ENCODE measurements around the gene TCF19.

TCF19 gene

DNA sequence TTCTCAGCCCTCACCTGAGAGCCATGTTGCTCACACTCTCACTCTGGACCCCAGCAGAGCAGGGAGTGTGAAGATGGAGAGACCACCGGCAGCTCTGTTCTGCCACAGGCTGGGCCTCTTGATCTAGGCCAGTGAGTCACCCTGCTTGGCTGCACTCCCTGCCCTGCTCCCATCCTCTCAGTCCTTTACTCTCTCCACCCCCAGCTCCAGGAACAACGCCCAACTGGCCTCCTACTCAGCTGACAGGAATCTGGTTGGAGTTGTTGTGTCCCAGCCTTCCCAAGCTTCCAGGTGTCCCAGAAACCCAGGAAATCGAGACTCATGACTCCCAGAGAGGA is 43.9 kb upstream of the TCF19 start, which contains the start of gene PSORS1C1:
Gene PSORS1C1 (plus strand): TSS at position 260 of the 338 bp plus-strand sequence. CDS start 14,833 bp downstream, outside the sequence.
- ChIA-PET CTCF (interaction anchor here (0.9 to 6.7 kb wide), 2 partner anchors 14 to 27 kb away, joined by 3 to 72 read pairs; no protein-coding TSS in a partner anchor), POLR2A (no interaction called here)
- TF ChIP-seq, protein P1, sequence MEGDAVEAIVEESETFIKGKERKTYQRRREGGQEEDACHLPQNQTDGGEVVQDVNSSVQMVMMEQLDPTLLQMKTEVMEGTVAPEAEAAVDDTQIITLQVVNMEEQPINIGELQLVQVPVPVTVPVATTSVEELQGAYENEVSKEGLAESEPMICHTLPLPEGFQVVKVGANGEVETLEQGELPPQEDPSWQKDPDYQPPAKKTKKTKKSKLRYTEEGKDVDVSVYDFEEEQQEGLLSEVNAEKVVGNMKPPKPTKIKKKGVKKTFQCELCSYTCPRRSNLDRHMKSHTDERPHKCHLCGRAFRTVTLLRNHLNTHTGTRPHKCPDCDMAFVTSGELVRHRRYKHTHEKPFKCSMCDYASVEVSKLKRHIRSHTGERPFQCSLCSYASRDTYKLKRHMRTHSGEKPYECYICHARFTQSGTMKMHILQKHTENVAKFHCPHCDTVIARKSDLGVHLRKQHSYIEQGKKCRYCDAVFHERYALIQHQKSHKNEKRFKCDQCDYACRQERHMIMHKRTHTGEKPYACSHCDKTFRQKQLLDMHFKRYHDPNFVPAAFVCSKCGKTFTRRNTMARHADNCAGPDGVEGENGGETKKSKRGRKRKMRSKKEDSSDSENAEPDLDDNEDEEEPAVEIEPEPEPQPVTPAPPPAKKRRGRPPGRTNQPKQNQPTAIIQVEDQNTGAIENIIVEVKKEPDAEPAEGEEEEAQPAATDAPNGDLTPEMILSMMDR (IDR thresholded peaks at IDR 0.05; ENCODE audit: control extremely low read depth, extremely low read depth, low read depth, missing control alignments): no peak
- no peak for DNase-seq (ENCODE audit: extremely low spot score)

DNA sequence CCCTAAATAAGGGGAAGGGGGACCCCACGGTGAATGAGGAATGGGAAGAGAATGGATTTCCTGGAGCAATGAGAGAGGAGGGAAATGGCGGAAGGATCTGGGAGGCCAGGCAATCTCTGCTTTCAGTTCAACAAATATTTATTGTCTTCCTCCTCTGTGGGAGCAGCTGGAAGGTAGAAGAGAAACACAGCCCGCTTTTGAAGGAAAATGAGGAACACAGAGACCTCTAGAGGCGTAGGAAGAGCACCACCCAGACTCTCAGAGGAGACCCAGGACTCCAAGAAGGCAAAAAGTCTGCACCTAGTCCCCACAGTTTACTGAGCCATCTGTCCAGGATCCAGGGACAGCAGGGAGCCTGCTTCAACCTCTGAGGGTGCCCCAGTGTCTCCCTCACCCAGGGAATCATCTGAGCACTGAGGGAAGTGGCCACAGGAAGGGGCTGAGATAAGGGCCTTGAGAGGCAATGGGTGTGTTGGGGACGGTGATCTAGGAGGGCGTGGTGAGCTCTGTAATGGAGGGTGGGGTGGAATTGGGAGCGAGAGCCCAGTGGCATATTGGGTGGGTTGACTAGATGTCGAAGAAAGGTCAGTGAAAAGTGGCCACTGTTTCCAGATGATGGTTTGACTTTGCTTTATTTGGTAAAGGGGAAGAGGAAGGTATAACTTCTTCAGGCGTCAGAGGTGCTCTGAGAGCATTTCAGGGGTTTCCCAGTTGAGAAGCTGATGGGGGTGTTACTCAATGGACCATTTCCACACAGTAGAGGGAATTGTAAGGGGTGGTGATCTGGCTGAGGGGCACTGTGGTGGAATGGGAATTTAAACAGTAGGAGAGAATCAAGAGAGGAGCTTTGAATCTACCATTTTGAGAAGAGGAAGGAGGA is 43.2 kb upstream of the TCF19 start:
- CTCF ChIA-PET: interaction anchor here (0.9 to 6.7 kb wide), 5 partner anchors 12 to 210 kb away, joined by 3 to 72 read pairs (median 9); no protein-coding TSS in a partner anchor
- DNase-seq (ENCODE audit: extremely low spot score): no peak
- POLR2A ChIA-PET: no interaction called here
- TF ChIP-seq, protein P1 (IDR thresholded peaks at IDR 0.05; ENCODE audit: control extremely low read depth, extremely low read depth, low read depth, missing control alignments): no peak

DNA sequence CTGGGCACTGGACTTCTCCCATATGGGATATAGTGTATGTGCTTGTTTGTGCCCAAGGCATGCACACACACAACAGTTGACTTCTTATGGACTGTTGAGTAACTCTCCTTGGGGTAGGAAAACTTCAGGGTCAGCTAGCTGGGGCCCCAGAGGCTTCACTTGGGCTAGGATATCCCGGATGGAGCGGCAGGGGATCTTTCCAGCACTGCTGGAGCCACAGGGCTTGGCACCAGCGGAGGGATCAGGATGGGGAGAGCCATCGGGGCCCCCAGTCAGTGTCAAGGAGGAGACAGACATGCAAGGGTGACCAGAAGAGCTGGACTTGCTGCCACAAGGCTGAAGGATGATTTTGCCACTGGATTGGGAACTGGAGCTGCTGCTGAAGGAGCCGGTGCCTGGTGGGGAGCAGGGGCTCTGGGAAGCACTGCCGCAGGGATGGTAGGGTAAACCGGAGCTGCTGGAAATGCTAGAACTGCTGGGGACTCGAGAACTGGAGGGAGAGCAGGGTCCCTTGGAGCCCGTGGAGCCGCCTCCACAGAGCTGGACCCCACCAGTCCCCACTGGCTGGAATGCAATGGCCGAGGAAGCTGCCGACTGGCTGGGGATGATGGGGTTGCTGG is 42.3 kb upstream of the TCF19 start:
- ChIA-PET POLR2A (no interaction called here), CTCF (interaction anchor here (0.7 to 6.7 kb wide), 6 partner anchors 13 to 211 kb away, joined by 3 to 72 read pairs (median 6); no protein-coding TSS in a partner anchor)
- no peak for DNase-seq (ENCODE audit: extremely low spot score)
- TF ChIP-seq, protein P1 (IDR thresholded peaks at IDR 0.05; ENCODE audit: control extremely low read depth, extremely low read depth, low read depth, missing control alignments): no peak

DNA sequence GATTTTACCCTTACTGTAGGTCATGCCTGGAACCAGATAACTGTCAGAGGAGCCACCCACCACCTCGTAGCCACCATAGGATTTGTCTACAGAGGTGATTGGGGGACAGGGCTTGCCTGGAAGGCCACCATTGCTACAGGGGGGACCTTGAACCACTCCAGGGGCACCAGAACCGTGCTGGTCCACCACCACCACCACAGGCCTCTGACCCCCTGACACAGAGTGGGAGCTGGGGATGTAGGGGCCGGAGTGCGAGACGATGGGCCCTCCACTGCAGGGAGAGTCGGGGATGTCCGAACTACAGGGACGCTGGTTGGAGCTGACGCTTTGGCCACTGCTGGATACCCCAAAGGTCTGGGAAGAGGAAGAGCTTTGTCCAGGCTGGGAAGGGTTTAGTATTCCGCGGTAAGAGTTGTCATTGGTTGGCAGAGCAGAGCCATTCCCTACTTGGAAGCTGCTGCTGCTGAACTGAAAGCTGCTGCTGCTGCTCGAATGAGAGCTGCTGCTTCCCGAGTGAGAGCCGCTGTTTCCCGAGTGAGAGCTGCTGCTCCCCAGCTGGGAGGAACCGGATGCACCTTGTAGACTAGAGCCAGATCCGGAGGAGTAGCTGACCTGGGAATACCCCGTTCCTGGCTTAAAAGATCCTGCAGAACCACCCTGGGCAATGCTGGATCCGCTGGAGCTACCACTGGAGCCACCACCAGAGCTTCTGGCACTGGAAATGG is 41.6 kb upstream of the TCF19 start:
- no peak for DNase-seq (ENCODE audit: extremely low spot score)
- TF ChIP-seq, protein P1 (IDR thresholded peaks at IDR 0.05; ENCODE audit: control extremely low read depth, extremely low read depth, low read depth, missing control alignments): no peak
- POLR2A ChIA-PET: no interaction called here
- CTCF ChIA-PET: interaction anchor here (0.8 to 6.7 kb wide), 4 partner anchors 12 to 212 kb away, joined by 3 to 72 read pairs (median 6); no protein-coding TSS in a partner anchor

DNA sequence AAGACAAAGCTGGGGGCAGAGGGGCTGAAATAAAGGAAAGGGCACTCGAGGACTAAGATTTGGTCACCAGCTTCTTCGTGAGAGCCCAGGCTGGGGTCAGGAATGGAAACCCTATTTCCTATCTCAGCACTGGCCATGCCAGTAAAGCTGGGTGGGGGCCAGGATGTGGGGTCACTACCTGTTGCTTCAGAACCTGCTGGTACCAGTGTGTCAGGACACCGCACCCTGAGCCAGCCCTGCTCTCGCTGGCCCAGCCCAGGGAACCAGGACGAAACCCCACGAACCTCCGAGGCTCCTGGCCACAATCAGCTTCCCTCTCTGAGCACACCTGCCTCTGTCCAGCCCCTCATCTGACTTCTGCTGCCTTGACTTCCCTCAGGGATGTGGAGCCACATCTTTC is 40.2 kb upstream of the TCF19 start:
- TF ChIP-seq, protein P1 (IDR thresholded peaks at IDR 0.05; ENCODE audit: control extremely low read depth, extremely low read depth, low read depth, missing control alignments): no peak
- POLR2A ChIA-PET: no interaction called here
- no peak for DNase-seq (ENCODE audit: extremely low spot score)
- CTCF ChIA-PET: interaction anchor here (1.0 to 6.7 kb wide), 3 partner anchors 11 to 31 kb away, joined by 3 to 72 read pairs (median 5); no protein-coding TSS in a partner anchor

Measured in GM10248 (cell line).